Fibroblast of skin of right biceps (primary cell): ENCODE data around the gene PRSS1.
A peak's percentile ranks its signal among the peaks of the same experiment; 100 is the strongest.
"Not testable (repeated sequence)": the region's sequence is repeated elsewhere in the genome, so short reads cannot be mapped to it uniquely, and the experiment has no call there.

ENCODE experiments used
- DNase-seq: peaks from one replicate; pipeline ENCODE4 v3.0.0-alpha.2; 2013

Gene PRSS1

GRCh38 chr7:142749218-142749993 is at the start of gene PRSS1:
PRSS1 (plus strand) TSS chr7:142749472; CDS start chr7:142749485, 13 bp downstream.
- no peak for DNase-seq

GRCh38 chr7:142700935-142701334 is 48.3 kb upstream of the PRSS1 start:
- not testable (repeated sequence) for DNase-seq

- no peak for DNase-seq
These were observed 45.5 kb upstream of the PRSS1 start for GRCh38 chr7:142703655-142704305.

- DNase-seq: not testable (repeated sequence)
These were observed 40.5 kb upstream of the PRSS1 start for GRCh38 chr7:142708726-142709125.

- no peak for DNase-seq
These were observed 39.4 kb upstream of the PRSS1 start for GRCh38 chr7:142709921-142710320.

- DNase-seq: no peak
These were observed 38.1 kb upstream of the PRSS1 start for GRCh38 chr7:142711196-142711595.

GRCh38 chr7:142711746-142712616 is 37.3 kb upstream of the PRSS1 start:
- peak; percentile 9 for DNase-seq

- no peak for DNase-seq
These were observed 36.7 kb upstream of the PRSS1 start for GRCh38 chr7:142712617-142712957.

GRCh38 chr7:142714375-142714774 is 34.9 kb upstream of the PRSS1 start:
- DNase-seq: no peak

- no peak for DNase-seq
These were observed 32.7 kb upstream of the PRSS1 start for GRCh38 chr7:142716596-142716995.

GRCh38 chr7:142717453-142717852 is 31.8 kb upstream of the PRSS1 start:
- no peak for DNase-seq

GRCh38 chr7:142718313-142718712 is 31.0 kb upstream of the PRSS1 start:
- DNase-seq: no peak

GRCh38 chr7:142720172-142720773 is 29.0 kb upstream of the PRSS1 start:
- no peak for DNase-seq

- DNase-seq: no peak
These were observed 28.3 kb upstream of the PRSS1 start for GRCh38 chr7:142720986-142721385.

- DNase-seq: no peak
These were observed 27.0 kb upstream of the PRSS1 start for GRCh38 chr7:142722248-142722794.

GRCh38 chr7:142733271-142733670 is 16.0 kb upstream of the PRSS1 start:
- DNase-seq: no peak

- DNase-seq: no peak
These were observed 9.3 kb upstream of the PRSS1 start for GRCh38 chr7:142739923-142740492.

GRCh38 chr7:142740786-142741185 is 8.5 kb upstream of the PRSS1 start:
- no peak for DNase-seq

- DNase-seq: not testable (repeated sequence)
These were observed 7.3 kb upstream of the PRSS1 start for GRCh38 chr7:142741932-142742331.

GRCh38 chr7:142745091-142745635 is 4.1 kb upstream of the PRSS1 start:
- DNase-seq: peak; percentile 26

GRCh38 chr7:142745745-142746144 is 3.5 kb upstream of the PRSS1 start:
- DNase-seq: no peak

- DNase-seq: no peak
These were observed 3.0 kb upstream of the PRSS1 start for GRCh38 chr7:142746264-142746663.
